GM19043 (cell line): ENCODE results near the gene ATP13A5.
A peak's percentile ranks its signal among the peaks of the same experiment; 100 is the strongest.

Experiments used
- ATAC-seq: cut with Tn5 transposase; IDR thresholded peaks from one replicate; pipeline ENCODE4 v1.9.1; 2021; ENCODE audit warnings: low read depth; ENCODE audit not compliant: unreplicated experiment

The ATP13A5 gene

GRCh38 chr3:193378706-193379105 is at the start of gene ATP13A5:
Gene ATP13A5 (minus strand): TSS chr3:193378753. CDS start chr3:193378725, 28 bp downstream.
- no peak for ATAC-seq

GRCh38 chr3:193418576-193419373 is 40.2 kb upstream of the ATP13A5 start:
- no peak for ATAC-seq

GRCh38 chr3:193416629-193417028 is 38.1 kb upstream of the ATP13A5 start:
- no peak for ATAC-seq

- ATAC-seq = no peak
Measured at GRCh38 chr3:193407688-193408087, 29.1 kb upstream of the ATP13A5 start.

GRCh38 chr3:193407112-193407511 is 28.6 kb upstream of the ATP13A5 start:
- no peak for ATAC-seq

GRCh38 chr3:193403307-193403706 is 24.8 kb upstream of the ATP13A5 start:
- ATAC-seq = no peak

- no peak for ATAC-seq
Measured at GRCh38 chr3:193400304-193400703, 21.8 kb upstream of the ATP13A5 start.

GRCh38 chr3:193396451-193397244 is 18.1 kb upstream of the ATP13A5 start:
- no peak for ATAC-seq

GRCh38 chr3:193391902-193392301 is 13.3 kb upstream of the ATP13A5 start:
- no peak for ATAC-seq

GRCh38 chr3:193389335-193389734 is 10.8 kb upstream of the ATP13A5 start:
- ATAC-seq = no peak

- no peak for ATAC-seq
Measured at GRCh38 chr3:193388361-193388760, 9.8 kb upstream of the ATP13A5 start.

- no peak for ATAC-seq
Measured at GRCh38 chr3:193387596-193387995, 9.0 kb upstream of the ATP13A5 start.

GRCh38 chr3:193377591-193377990 is 962 bp downstream of the ATP13A5 start:
- no peak for ATAC-seq

- ATAC-seq = no peak
Measured at GRCh38 chr3:193375614-193376013, 2.9 kb downstream of the ATP13A5 start.

- ATAC-seq = peak; percentile 55
Measured at GRCh38 chr3:193372783-193373182, 5.8 kb downstream of the ATP13A5 start.

- ATAC-seq = no peak
Measured at GRCh38 chr3:193367868-193368267, 10.7 kb downstream of the ATP13A5 start.

- no peak for ATAC-seq
Measured at GRCh38 chr3:193357291-193357690, 21.3 kb downstream of the ATP13A5 start.

GRCh38 chr3:193354423-193354822 is 24.1 kb downstream of the ATP13A5 start:
- ATAC-seq = no peak

- no peak for ATAC-seq
Measured at GRCh38 chr3:193350744-193351143, 27.8 kb downstream of the ATP13A5 start.

- no peak for ATAC-seq
Measured at GRCh38 chr3:193348686-193349085, 29.9 kb downstream of the ATP13A5 start.
